Left lobe of liver (tissue), 2 donors: ENCODE measurements around the gene STXBP1. TPM values are rescaled to one million over a fixed set of nuclear protein-coding genes. Genes with fewer than 3 reads are reported as not detected.
A peak's percentile ranks its signal among the peaks of the same experiment; 100 is the strongest.

Experiments used
- ATAC-seq: fragments of 200-7000 bp; cut with Tn5 transposase; one replicate; pipeline ENCODE4 v1.9.1; 2020; ENCODE audit warnings: mild to moderate bottlenecking, moderate library complexity
- DNase-seq: peaks from one replicate; pipeline ENCODE4 v3.0.0-alpha.2; 2020; ENCODE audit warnings: low spot score
- total RNA-seq: library from RNA; stranded (reverse); gene quantifications from one replicate; pipeline ENCODE4 v1.2.1, GENCODE V29; 2021
- donor health status: DM: no; HTN: no; CAD: no; lungs with moderate emphysema.
- donor health status: DM: no; HTN: yes; CAD: no.

Gene STXBP1
- total RNA-seq, result 3.8 TPM

DNA sequence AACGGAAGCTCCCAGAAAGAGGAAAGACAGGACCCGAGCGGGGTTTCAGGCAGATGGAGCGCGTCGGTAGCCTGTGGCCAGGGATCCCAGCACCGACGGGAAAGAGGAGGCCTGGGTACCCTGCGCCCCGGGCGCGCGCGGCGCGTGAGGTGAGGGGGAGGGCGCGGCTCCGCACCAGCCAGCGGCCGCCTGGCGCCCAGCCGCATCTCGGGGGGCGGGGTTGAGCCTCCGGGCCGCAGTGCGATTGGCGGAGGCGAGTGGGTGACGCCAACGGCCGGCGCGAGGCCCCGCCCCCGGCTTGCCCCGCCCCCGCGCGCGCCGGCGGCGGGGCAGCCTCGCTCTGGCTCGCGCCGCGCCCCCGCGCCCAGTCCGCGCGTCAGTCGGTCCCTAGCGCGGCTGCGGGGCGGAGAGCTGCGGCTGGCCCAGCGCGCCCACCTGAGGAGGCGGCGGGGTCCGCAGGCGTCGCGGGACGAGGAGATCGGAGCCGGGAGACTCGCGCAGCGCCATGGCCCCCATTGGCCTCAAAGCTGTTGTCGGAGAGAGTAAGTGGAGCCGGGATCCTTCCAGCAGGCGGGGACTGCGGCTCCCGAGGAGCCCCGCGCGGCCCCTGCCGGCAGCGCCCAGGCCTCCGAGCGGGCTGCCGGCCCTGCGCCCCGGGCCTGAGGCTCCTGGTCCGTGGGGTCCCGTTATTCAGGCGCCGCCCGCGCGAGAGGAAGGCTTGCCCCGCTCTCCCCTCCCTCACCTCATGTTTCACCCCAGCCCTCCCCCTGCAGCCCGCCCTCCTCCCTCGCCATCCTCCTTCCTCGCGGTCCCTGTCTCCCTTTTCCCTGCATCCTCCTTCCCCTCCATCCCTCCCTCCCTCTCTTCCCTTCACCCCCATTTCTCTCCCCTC, at the start of gene STXBP1:
TSS of gene STXBP1 (plus strand) at position 379 of the 892 bp plus-strand sequence. CDS start at position 506, 127 bp downstream.
- DNase-seq, result peak; percentile 91

DNA sequence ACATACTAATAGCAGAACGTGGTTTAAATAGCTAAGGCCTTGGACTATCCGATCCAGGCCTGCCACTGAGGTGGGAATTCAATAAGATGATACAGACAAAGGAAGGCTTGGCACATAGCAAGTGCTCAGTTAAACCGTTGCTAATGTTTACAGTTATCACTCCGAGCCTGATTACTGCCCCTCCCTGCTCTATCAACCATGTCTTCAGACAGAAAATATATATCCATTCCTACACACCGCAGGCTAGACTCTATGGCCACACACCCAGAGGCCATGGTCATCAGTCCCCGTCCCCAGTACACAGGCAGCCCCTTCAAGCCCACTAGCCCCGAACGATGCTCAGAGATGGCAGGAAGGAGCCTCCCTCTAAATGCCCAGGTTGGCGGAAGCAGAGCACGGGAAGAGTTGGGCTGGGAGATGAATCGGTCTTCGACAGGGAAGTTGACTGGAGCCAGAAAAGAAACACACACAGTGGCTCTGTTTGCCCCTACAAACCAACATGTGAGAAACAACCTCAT, 49.7 kb upstream of the STXBP1 start:
- no peak for DNase-seq
- ATAC-seq, result no peak

More for the DNA sequence above, at the start of gene STXBP1:
- ATAC-seq, result peak; percentile 95

DNA sequence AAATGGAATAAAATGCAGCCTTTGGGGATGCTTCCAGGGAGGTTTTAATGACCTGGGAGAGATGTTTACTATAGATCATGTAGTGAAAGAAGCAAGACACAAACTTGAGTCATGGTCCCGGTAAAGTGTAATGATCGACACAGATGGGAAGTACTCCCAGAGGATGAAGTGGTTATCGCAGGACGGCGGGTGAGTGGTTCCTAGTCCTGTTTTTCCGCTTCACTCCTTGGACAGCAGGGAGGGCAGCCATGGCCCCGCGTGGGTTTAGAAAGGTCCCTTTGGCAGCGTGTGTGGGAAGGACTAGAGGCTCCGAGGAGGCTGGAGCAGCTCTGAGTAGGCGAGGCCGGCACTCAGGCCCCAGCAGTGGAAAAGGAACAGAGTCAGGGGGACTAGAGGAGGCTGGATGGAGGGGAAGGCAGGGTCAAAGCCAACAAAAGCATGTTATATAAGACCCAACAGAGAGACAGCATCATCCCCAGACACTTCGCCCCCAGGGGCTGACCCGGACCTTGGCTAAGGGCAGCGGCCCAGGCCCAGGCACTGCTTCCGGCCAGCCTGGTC, 49.2 kb upstream of the STXBP1 start:
- ATAC-seq, result no peak
- no peak for DNase-seq

DNA sequence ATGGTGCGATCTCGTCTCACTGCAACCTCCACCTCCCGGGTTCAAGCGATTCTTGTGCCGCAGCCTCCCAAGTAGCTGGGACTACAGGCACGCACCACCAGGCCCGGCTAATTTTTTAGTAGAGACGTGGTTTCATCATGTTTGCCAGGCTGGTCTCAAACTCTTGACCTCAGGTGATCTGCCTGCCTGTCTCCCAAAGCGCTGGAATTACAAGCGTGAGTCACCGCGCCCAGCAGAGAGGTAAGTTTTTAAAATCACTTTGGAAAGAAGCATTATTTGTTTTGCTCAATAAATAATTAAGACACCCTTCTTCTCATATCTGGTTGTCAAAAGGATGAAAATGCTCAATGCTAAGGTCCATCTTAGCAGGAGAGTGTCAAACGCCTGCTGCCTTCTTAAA, 48.5 kb upstream of the STXBP1 start:
- ATAC-seq (no peak), DNase-seq (no peak)

DNA sequence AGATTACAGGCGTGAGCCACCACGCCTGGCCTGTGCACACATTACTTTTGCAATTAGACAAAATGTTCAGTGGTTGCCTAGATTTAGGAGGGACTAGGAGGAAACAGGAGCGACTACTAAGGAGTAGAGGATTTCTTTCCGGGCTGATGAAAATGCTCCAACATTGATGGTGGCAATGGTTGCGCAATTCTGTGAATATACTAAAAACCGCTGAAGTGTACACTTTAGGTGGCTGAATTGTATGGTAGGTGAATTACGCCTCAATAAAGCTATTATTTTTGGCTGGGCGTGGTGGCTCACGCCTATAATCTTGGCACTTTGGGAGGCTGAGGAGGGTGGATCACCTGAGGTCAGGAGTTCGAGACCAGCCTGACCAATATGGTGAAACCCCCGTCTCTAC, 46.8 kb upstream of the STXBP1 start:
- ATAC-seq, result no peak
- DNase-seq, result no peak

DNA sequence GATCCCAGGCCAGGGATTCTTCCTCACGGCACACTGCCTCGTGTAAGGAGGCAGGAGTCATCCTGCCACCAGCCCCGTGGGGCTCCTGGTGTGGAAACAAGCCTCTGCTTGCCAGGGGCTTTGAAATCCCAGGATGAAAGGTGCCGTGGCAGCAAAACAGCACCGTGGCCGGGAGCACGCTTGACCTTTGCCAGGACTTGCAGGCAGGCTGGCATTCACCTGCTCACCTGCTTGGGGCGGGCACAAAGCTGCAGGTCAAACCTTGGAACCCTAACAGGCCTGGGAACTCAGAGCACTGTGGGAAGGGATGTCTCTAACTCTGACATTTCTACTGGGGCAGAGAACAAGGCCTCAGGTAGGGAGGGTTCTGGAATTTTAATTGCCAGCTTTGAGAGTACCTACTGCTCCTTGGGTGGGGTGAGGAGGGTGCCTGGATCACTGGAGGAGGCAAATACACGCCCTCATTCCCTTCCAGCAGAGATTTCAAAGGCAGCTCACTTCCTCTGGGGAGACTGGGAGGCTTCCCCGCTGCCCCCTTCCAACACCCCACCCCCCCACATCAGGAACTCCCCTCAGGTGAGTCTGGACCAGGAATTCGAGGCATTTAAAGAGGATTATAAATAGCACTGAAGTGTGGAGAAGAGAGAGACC, 45.6 kb upstream of the STXBP1 start:
- DNase-seq (peak; percentile 66), ATAC-seq (peak; percentile 40)

DNA sequence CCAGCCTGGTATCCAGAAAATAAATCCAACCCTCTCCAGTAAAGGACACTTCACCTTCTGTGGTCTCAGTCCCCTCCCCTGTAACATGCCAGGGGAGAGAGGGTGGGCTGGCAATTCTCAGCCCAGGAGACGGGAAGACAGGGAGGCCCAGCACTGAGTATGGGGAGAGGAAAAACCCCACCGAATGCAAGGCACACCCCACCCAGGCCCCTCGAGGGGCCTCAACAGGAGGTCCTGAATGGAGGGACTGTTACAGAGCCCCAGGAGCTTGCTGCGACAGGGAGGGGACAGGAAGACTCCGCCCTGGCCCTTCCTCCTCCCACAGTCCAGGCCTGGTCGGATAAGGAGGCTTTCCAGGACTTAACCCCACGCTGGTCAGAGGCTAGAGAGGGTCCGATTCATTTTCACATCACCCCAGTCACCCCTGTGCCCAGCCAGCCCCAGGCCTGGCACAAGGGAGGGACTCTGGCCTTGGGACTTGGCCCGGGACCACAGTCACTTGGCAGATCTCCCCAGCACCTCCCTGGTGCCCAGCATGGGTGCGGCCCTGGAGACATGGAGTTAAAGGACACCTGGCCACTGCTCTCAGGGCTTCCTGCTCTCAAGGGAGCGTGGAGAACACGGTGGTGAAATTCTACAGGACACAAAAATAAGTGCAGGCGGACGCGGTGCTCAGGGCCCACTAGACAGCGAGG, 44.9 kb upstream of the STXBP1 start:
- peak; percentile 79 for DNase-seq
- ATAC-seq, result peak; percentile 64

DNA sequence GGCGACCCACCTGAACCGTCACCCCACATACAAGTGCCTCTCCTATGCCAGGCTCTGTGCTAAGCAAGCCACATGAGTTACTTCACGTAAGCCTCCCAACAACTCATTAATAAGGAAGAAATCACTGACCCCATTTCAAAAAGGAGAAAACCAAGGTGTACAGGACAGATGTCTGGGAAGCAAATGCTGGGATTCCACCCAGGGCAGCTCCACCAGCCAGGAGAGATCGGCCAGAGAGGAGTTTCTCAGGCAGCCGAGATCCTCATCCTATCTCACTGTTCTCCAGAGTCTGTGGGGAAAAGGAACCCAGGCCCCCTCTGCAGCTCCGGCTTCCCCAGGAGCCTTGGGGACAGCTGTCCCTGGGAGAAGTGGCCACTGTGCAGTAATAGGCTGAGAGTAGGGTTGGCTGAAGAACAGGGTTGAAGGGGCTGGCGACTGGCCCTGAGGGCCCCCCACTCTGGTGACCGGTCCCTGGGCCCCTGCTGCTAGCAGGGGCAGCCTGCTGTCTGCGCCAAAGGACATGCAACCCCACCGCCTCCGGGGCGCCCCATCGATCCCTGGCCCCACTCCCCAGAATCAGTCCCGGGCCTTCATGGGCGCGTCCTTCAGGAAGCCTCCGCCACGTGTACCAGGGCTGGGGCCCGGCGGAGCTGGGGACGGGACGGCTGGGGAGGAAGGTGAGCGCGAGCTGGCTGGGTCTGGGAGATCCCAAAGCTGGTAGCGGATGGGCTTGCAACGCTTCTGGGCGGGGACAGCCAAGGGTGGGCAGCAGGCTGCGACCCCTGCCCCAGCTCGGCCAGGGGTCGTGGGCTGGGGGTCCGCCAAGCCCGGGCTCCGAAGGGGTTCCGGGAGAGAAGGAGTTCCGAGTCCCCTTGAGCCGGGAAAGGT, 44.1 kb upstream of the STXBP1 start:
- DNase-seq (no peak), ATAC-seq (peak; percentile 16)

DNA sequence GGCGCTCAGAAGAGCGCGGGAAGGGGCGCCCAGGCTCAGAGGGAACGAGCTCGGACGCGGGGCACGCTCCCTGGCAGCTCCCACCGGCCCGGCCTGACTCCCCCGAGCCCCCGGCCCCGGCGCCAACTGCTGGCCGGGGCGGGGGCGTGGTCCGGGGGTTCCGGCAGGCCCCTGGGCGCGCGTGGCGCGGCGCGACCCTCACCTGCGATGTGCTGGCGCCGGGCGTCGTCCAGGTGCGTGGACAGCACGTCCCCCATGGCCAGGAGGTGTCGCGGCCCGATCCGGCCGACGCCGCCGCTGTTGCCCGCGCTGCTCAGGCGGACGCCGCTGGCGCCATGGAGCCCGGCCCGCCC, 43.5 kb upstream of the STXBP1 start:
- no peak for ATAC-seq

DNA sequence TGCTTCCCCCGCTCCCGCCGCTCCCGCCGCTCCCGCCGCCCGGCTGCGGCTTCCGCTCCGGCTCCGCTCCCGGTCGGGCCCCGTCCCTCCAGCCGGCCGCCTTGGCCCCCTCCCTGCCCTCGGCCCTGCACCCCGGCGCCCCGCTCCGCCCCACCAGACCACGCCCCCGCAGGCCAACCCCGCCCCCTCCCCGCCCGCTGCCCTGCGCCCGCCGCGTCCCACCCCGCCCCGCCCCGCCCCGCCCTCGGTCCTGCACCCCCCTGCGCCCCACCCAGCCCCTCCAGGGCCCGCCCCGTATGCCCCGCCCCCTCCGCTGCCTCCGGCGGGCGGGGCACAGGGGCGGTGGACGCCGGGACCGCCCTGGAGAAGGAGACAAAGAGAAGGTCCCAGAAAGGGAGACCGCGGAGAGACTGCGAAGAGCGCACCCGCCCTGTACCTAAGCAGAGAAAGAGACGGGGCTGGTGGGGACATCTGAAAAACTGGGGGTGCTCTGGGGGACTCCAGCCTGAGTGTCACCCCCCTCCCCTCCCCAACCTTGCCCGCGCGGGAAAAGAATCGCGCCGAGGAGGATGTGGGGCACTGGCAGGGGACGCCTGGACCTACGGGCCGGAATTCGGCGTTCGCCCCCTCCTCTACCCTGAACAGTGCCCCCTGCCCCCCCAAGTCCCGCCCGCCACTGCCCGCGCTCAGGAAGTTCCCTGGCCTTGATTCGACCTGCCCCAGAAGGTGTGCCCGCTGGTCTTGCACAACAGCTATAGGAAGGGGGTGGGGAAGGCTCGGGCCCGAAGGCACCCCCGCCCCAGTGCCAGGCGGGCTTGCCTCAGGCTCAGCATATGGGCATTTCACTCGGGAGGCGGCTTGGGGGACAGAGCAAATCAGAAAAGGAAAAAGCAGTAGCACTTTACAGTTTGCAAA, 42.8 kb upstream of the STXBP1 start:
- peak; percentile 81 for ATAC-seq

More for the DNA sequence above, 43.5 kb upstream of the STXBP1 start:
- no peak for DNase-seq

DNA sequence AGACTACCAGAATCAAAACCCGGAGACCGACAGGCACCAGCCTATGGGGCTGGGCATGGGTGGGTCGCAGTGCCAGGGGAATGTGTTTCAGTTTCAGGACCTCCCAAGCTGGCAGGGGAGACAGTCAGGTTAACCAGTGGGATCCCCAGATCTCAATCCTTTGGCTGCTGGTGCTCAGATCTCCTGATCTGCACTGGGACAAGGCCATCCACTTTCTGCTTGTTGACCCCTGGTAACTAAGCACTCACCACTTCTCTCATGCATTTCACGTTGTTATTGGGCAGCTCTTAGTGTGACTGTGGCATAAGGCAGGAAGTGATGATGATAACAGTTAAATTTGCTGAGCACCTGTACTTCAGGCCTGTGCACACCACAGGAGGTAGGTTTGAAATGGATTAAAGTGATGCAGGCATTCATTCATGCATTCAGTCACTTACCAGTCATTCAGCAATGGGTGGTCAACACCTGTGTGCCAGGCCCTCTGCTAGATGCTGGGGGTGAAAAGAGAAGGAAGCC, 42.1 kb upstream of the STXBP1 start:
- DNase-seq, result no peak

More for the DNA sequence above, 42.8 kb upstream of the STXBP1 start:
- DNase-seq, result peak; percentile 78

DNA sequence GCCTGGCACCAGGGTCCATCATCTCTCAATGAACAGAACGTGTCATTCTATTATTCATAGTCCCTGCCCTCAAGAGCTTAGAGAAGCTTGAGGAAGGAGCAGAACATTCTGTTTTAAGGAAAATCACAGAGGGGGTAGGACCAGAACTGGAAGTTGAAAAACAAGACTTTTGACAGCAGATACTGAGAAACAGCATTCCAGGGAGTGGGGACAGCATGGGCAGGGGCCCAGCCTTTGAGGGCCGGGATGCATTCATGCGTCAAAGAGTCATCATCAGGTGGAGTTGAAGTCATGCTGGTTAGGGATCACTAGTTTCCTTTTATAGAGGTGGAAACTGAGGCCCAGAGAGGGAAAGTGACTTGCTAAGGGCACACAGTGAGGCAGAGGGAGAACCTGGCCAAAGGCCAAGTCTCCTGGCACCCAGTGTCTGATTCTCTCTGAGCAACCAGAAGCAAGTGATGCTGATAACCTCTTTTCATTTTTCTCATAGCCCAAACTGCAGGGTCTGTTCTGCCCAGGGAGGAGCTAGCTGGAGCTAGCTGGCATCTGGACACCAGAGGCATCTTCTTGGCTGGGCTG, 41.5 kb upstream of the STXBP1 start:
- DNase-seq (no peak), ATAC-seq (no peak)

More for the DNA sequence above, 42.1 kb upstream of the STXBP1 start:
- no peak for ATAC-seq

DNA sequence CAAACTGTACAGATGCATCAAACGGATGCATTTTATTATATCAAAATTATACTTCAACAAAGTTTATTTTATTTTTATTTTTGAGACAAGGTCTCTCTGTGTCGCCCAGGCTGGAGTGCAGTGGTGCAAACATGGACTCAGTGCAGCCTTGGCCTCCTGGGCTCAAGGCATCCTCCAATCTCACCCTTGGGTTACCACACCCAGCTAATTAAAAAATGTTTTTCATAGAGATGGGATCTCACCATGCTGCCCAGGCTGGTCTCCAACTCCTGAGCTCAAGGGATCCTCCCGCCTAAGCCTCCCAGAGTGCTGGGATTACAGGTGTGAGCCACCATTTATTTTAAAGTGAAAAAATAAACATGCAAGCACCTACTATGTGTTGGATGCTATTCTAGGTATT, 40.1 kb upstream of the STXBP1 start:
- ATAC-seq, result no peak

DNA sequence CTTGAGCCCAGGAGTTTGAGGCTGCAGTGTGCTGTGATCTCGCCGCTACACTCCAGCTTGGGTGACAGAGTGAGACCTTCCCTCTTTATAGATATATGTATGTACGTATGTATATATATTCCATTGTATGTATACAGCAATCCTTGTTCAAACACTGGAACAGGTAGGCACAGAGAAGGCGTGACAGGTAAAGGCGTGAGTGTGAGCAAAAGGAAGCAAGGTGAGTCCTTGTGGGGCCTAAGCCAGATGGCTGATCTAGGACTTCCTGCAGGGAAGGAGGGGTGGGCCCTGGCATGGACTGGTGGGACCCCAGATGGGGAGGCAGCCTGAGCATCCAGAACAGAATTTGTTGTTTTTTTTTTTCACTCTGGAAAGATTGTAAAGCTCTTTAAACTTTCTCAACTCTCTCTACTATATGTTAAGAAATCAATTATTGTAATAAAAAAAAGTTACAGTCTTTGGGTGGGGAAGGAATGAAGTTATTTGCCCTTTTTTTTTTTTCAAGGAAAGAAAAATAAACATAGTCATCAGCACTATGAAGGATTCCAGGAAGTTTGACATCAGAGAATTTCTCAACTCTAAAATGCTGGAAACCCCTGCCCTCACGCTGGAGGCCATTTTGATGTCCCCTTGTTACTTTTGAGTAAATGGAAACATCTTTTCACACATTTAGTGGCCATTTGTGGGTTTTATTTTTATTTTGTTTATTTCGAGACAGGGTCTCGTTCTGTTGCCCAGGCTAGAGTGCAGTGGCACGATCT, 38.9 kb upstream of the STXBP1 start:
- DNase-seq (no peak), ATAC-seq (no peak)

More for the DNA sequence above, 40.1 kb upstream of the STXBP1 start:
- no peak for DNase-seq

DNA sequence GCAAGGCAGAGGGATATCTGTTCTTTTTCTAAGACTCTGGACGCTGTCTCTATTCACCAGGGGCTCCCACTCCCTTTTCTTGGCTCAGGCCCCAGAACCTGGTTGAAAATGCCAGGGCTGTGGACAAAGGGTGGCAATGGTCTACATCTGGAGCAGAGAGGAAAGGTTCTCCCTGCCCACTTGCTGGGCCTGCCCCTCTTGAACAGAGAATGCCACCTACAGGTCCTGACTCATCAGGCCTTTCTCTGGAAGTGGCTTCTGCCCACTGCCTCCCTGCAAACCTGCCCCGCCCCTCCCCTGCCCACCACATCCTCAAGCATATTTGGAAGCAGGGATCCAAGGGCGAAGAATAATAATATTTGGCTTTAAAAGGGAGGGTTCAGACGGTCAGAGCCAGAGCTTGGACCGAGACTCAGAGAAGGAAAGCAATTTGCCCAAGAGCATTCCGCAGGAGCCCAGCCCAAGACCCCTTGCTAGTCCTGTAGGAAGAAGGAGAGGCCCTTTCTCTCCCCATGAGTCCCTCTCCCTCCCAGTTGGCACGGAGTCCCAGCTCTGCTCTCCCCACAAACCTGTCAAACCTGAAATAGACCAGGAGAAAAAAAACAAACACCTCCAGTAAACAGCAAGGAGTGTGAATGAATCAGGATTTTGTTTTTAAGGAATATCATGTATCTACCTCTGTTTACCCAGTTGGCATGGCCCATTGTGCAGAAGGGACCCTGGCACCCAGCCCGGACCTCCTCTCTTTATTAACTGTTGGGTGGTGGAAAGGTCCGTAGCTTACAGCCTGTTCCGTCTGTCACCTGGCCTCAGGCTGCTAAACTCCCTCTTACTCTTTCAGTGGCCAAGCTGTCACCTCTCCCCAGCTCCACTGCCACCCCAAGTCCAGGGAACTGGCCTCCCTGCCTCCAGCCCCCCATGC, 37.7 kb upstream of the STXBP1 start:
- ATAC-seq, result no peak
- DNase-seq, result no peak
